Vagina (tissue), 2 donors: ENCODE measurements around the gene SLC30A5. TPM values are rescaled to one million over a fixed set of nuclear protein-coding genes. Genes with fewer than 3 reads are reported as not detected.

Source experiments
- DNase-seq, 2 donors: peaks; one replicate each; pipeline ENCODE4 v3.0.0-alpha.2; 2017; ENCODE audit errors: extremely low spot score in 2 of 2
- H3K27ac ChIP-seq: fragments of 200-600 bp; sonication (generic); one replicate; pipeline ENCODE4 v1.5.1; 2019
- H3K27me3 ChIP-seq: fragments of 200-600 bp; sonication (generic); one replicate; pipeline ENCODE4 v1.5.1; 2019
- H3K36me3 ChIP-seq, 2 donors: fragments of 200-600 bp; sonication (generic); one replicate each; pipeline ENCODE4 v1.5.1; 2017 to 2019
- H3K4me1 ChIP-seq: fragments of 200-600 bp; sonication (generic); one replicate; pipeline ENCODE4 v1.5.1; 2019
- H3K4me3 ChIP-seq, 2 donors: fragments of 200-600 bp; sonication (generic); 1 replicate in 1 of 2; 2 replicates in 1 of 2; pipeline ENCODE4 v1.5.1; 2016 to 2019
- H3K9me3 ChIP-seq: fragments of 200-600 bp; sonication (generic); one replicate; pipeline ENCODE4 v1.5.1; 2019
- POLR2A ChIP-seq, 2 donors: fragments of 450-650 bp; IDR thresholded peaks; one replicate each; pipeline ENCODE4 v1.6.1; 2017; ENCODE audit warnings: antibody characterized with exemption in 2 of 2, mild to moderate bottlenecking in 2 of 2, moderate library complexity in 2 of 2
- POLR2AphosphoS5 ChIP-seq, 2 donors: sonication (generic); formaldehyde crosslinking; IDR thresholded peaks; one replicate each; pipeline ENCODE4 v1.9.0; 2017; ENCODE audit warnings: antibody characterized with exemption in 2 of 2, mild to moderate bottlenecking in 2 of 2, low read depth in 1 of 2; ENCODE audit not compliant: insufficient read depth in 1 of 2
- intact Hi-C: fragments of 100-400 bp; cut with DNase I; formaldehyde crosslinking; loops from one replicate; pipeline ENCODE4 v1.15.1; 2023
- total RNA-seq: library from RNA; depleted of rRNA; stranded (reverse); fragments of >200 nt; gene quantifications from one replicate; pipeline ENCODE4 v1.2.3, GENCODE V29; 2016
- TF ChIP-seq, protein P1 (sequence below), 3 experiments: fragments of 450-650 bp in 2 of 3; fragments of 200-600 bp in 1 of 3; sonication (generic) in 1 of 3; IDR thresholded peaks; one replicate each; pipeline ENCODE4 v1.5.1; 2017 to 2019; ENCODE audit warnings: antibody characterized with exemption in 3 of 3, mild to moderate bottlenecking in 2 of 3, moderate library complexity in 2 of 3

SLC30A5 gene
- total RNA-seq, 1 donor from 2014 or later = 62.6 TPM

DNA sequence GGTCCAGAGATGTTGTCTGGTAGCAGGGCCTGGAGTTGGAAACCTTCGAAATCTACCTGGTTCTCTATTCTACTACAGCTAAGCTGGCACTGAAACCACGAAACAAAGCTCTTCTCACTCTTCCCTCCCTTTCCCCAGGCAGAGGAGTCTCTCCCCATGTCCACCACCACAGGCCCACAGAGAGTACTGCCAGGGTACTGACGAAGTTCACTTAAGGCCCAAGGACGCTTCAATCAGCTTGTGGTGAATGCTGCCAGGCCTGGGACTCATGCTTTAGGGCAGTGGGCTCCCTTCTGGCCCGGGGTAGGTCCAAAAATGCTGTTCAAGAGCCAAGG, 55.8 kb downstream of the SLC30A5 start:
- Histone ChIP-seq H3K27ac (no peak overlapping the region), H3K27me3 (no peaks in the 10 kb centered on the region), H3K36me3 (no peaks in the 10 kb centered on the region), H3K9me3 (no peaks in the 10 kb centered on the region), H3K4me3 (no peak overlapping the region), H3K4me1 (no peaks in the 10 kb centered on the region)
- intact Hi-C loops = no loop called here
- TF ChIP-seq POLR2A (IDR thresholded peaks at IDR 0.05) (no peak), POLR2AphosphoS5 (IDR thresholded peaks at IDR 0.05; ENCODE audit: insufficient read depth in 1 of 2, low read depth in 1 of 2) (no peak)
- TF ChIP-seq, protein P1, sequence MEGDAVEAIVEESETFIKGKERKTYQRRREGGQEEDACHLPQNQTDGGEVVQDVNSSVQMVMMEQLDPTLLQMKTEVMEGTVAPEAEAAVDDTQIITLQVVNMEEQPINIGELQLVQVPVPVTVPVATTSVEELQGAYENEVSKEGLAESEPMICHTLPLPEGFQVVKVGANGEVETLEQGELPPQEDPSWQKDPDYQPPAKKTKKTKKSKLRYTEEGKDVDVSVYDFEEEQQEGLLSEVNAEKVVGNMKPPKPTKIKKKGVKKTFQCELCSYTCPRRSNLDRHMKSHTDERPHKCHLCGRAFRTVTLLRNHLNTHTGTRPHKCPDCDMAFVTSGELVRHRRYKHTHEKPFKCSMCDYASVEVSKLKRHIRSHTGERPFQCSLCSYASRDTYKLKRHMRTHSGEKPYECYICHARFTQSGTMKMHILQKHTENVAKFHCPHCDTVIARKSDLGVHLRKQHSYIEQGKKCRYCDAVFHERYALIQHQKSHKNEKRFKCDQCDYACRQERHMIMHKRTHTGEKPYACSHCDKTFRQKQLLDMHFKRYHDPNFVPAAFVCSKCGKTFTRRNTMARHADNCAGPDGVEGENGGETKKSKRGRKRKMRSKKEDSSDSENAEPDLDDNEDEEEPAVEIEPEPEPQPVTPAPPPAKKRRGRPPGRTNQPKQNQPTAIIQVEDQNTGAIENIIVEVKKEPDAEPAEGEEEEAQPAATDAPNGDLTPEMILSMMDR (IDR thresholded peaks at IDR 0.05) = no peak
- DNase-seq = no peak

DNA sequence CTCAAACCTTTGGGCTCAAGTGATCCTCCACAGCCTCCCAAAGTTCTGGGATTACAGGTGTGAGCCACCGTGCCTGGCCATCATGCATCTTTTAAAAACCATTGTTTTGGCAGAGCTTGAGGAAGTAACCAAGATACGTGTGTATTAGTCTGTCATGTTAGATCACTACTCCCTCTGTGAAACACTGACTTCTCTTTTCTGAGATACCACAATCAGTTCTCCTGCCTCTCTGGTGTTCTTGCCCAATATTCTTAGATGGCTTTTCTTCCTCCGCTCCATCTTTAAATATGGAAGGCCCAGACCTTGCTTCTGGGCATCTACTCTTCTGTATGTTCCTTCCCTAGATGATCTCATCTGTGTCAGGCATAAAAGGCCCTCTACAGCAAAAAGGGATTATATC, 58.9 kb downstream of the SLC30A5 start:
- Histone ChIP-seq H3K4me1 (no peaks in the 10 kb centered on the region), H3K4me3 (no peak overlapping the region), H3K27me3 (no peaks in the 10 kb centered on the region), H3K9me3 (no peaks in the 10 kb centered on the region), H3K27ac (no peak overlapping the region), H3K36me3 (no peaks in the 10 kb centered on the region)
- DNase-seq = no peak
- TF ChIP-seq POLR2A (IDR thresholded peaks at IDR 0.05) = no peak
- TF ChIP-seq, protein P1 (IDR thresholded peaks at IDR 0.05) = no peak
- no peak for TF ChIP-seq POLR2AphosphoS5 (IDR thresholded peaks at IDR 0.05; ENCODE audit: insufficient read depth in 1 of 2, low read depth in 1 of 2)
- intact Hi-C loops = no loop called here

DNA sequence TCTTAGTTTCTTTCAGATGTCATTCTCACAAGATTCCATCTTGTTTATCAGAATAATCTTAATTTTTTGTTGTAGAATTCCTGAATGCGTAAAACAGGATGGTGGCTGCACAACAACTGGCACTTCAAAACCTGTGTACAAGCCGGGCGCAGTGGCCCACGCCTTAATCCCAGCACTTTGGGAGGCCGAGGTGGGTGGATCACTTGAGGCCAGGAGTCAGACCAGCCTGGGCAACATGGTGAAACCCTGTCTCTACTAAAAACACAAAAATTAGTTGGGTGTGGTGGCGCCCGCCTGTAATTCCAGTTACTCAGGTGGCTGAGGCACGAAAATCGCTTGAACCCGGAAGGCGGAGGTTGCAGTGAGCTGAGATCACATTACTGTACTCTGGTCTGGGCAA, 62.6 kb downstream of the SLC30A5 start:
- no peak overlapping the region for H3K27ac ChIP-seq
- DNase-seq = no peak
- no peak overlapping the region for H3K4me3 ChIP-seq
- intact Hi-C loops = no loop called here
- TF ChIP-seq, protein P1 (IDR thresholded peaks at IDR 0.05) = no peak
- TF ChIP-seq POLR2A (IDR thresholded peaks at IDR 0.05) (no peak), POLR2AphosphoS5 (IDR thresholded peaks at IDR 0.05; ENCODE audit: insufficient read depth in 1 of 2, low read depth in 1 of 2) (no peak)
- H3K27me3 ChIP-seq = no peaks in the 10 kb centered on the region
- H3K4me1 ChIP-seq = no peaks in the 10 kb centered on the region
- no peaks in the 10 kb centered on the region for H3K9me3 ChIP-seq
- H3K36me3 ChIP-seq = no peaks in the 10 kb centered on the region

DNA sequence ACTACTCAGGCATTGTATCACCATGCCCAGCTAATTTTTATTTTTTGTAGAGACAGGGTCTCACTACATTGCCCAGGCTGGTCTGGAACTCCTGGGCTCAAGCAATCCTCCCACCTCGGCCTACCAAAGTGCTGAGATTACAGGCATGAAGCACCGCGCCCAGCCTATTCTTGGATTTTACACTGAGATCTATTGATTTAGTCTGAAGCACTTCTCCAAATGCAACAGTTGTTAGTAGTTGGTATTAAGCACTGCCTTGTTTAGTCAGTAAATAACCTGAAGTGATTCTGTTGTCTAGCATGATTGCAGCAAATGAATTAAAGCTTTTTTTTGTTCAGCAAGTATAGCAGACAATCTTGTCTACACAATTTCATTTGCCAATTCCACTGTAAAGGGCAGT, 64.2 kb downstream of the SLC30A5 start:
- H3K4me3 ChIP-seq = no peak overlapping the region

DNA sequence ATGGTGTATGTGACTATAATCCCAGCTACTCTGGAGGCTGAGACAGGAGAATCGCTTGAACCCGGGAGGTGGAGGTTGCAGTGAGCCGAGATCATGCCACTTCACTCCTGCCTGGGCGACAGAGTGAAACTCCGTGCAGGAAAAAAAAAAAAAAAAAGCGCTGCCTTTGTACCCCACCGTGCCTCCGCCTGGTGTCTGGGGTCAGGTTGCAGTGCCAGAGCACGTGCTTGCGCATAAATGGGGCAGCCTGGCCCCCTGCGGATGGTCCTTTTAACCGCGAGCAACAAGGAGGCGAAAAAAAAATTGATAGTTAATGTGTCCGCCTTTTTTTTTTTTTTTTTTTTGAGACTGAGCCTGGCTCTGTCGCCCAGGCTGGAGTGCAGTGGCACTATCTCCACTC, 66.8 kb downstream of the SLC30A5 start:
- Histone ChIP-seq H3K4me3 (no peak overlapping the region), H3K27me3 (no peaks in the 10 kb centered on the region), H3K4me1 (no peaks in the 10 kb centered on the region), H3K9me3 (no peaks in the 10 kb centered on the region), H3K36me3 (no peaks in the 10 kb centered on the region), H3K27ac (no peak overlapping the region)
- TF ChIP-seq, protein P1 (IDR thresholded peaks at IDR 0.05) = no peak
- TF ChIP-seq POLR2AphosphoS5 (IDR thresholded peaks at IDR 0.05; ENCODE audit: insufficient read depth in 1 of 2, low read depth in 1 of 2) (no peak), POLR2A (IDR thresholded peaks at IDR 0.05) (no peak)
- intact Hi-C loops = no loop called here
- no peak for DNase-seq

More for the DNA sequence above, 64.2 kb downstream of the SLC30A5 start:
- DNase-seq = no peak
- no peaks in the 10 kb centered on the region for H3K9me3 ChIP-seq
- H3K36me3 ChIP-seq = no peaks in the 10 kb centered on the region
- H3K27ac ChIP-seq = no peak overlapping the region
- TF ChIP-seq POLR2AphosphoS5 (IDR thresholded peaks at IDR 0.05; ENCODE audit: insufficient read depth in 1 of 2, low read depth in 1 of 2) = no peak
- TF ChIP-seq, protein P1 (IDR thresholded peaks at IDR 0.05) = no peak
- TF ChIP-seq POLR2A (IDR thresholded peaks at IDR 0.05) = no peak
- H3K4me1 ChIP-seq = no peaks in the 10 kb centered on the region
- no peaks in the 10 kb centered on the region for H3K27me3 ChIP-seq
- intact Hi-C loops = no loop called here
